HG03378 (cell line): ENCODE results near the gene ICAM2.
"Not testable (repeated sequence)": the region's sequence is repeated elsewhere in the genome, so short reads cannot be mapped to it uniquely, and the experiment has no call there.

Source experiments
- ATAC-seq: cut with Tn5 transposase; IDR thresholded peaks from one replicate; pipeline ENCODE4 v1.9.1; 2021; ENCODE audit warnings: mild to moderate bottlenecking, moderate library complexity; ENCODE audit not compliant: unreplicated experiment

Gene ICAM2

GRCh38 chr17:63998050-63998720 is 22.2 kb downstream of the ICAM2 start, which contains the start of gene PRR29:
Gene PRR29, plus strand, starts transcription at chr17:63998351. Its CDS starts 14 bp downstream, at chr17:63998365.
- no peak for ATAC-seq

GRCh38 chr17:63997341-63998048 is 22.9 kb downstream of the ICAM2 start:
- no peak for ATAC-seq

GRCh38 chr17:63996430-63997182 is 23.8 kb downstream of the ICAM2 start:
- ATAC-seq, result no peak

- ATAC-seq, result no peak
Observed at GRCh38 chr17:63995626-63996025, 24.8 kb downstream of the ICAM2 start.

GRCh38 chr17:63993368-63993985 is 27.0 kb downstream of the ICAM2 start:
- no peak for ATAC-seq

- ATAC-seq, result no peak
Observed at GRCh38 chr17:63991611-63992010, 28.8 kb downstream of the ICAM2 start.

- no peak for ATAC-seq
Observed at GRCh38 chr17:63989622-63990345, 30.6 kb downstream of the ICAM2 start.

- ATAC-seq, result no peak
Observed at GRCh38 chr17:63988741-63989621, 31.5 kb downstream of the ICAM2 start.

- ATAC-seq, result no peak
Observed at GRCh38 chr17:63988127-63988478, 32.3 kb downstream of the ICAM2 start.

GRCh38 chr17:63987221-63988126 is 33.0 kb downstream of the ICAM2 start:
- no peak for ATAC-seq

GRCh38 chr17:63986821-63987220 is 33.6 kb downstream of the ICAM2 start:
- no peak for ATAC-seq

- ATAC-seq, result no peak
Observed at GRCh38 chr17:63985387-63986140, 34.9 kb downstream of the ICAM2 start.

GRCh38 chr17:63984651-63985386 is 35.6 kb downstream of the ICAM2 start:
- no peak for ATAC-seq

GRCh38 chr17:63984236-63984635 is 36.2 kb downstream of the ICAM2 start:
- no peak for ATAC-seq

GRCh38 chr17:63983320-63983719 is 37.1 kb downstream of the ICAM2 start:
- no peak for ATAC-seq

GRCh38 chr17:63982641-63983040 is 37.8 kb downstream of the ICAM2 start:
- ATAC-seq, result not testable (repeated sequence)
